NCI-H2107 treated with DMSO at 0.1 percent for 48 hours (cell line): ENCODE data around the gene RUFY4.
"Not testable (repeated sequence)": the region's sequence is repeated elsewhere in the genome, so short reads cannot be mapped to it uniquely, and the experiment has no call there.

Source experiments
- DNase-seq: peaks from one replicate; lab custom pipeline; 2025; ENCODE audit not compliant: unreplicated experiment; lab: John Stamatoyannopoulos, UW

RUFY4 gene

GRCh38 chr2:218030409-218031195, 38.5 kb upstream of the RUFY4 start:
- no peak for DNase-seq

- DNase-seq = no peak
These were observed 37.8 kb upstream of the RUFY4 start for GRCh38 chr2:218031261-218031660.

- DNase-seq = no peak
These were observed 37.2 kb upstream of the RUFY4 start for GRCh38 chr2:218031771-218032257.

DNA sequence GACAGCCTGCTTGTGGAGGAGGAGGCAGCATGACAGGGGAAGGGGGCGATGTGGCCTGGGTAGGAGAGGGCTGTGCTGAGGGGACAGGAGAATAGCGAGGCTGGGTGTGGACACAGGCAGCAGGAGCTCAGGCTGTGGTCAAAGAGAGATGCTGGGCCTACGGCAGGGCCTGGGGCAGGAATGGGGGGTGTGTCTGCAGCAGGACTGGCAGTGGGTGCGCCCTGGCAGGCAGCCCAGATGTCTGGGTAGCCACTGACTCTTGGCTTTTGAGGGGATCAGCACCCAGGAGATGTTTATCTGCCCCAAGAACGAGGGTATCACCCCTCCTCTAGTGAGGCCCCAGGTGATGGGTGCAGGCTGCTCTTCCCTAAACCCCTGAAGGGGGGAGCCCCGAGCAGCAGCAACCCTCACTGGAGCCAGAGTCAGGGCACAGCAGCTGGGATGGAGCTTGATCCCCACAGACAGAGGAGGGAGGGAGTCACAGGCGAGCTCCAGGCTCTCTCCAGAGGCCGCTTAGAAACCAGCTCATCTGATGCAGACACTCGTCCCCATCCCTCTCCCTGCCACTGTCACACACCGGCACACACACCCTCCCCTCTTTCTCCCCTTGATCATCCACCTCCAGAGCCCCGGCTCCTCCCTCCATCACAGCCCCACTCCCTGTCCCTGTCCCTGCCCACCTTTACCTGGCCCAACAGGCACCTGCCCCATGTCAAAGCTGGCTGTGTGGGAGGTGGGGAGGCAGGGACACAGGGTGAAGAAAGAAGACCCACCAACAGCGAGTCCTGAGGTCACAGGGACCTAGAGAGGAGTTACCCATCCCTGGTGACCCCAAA, 36.5 kb upstream of the RUFY4 start:
- no peak for DNase-seq

- DNase-seq = no peak
These were observed 35.9 kb upstream of the RUFY4 start for GRCh38 chr2:218033208-218033589.

DNA sequence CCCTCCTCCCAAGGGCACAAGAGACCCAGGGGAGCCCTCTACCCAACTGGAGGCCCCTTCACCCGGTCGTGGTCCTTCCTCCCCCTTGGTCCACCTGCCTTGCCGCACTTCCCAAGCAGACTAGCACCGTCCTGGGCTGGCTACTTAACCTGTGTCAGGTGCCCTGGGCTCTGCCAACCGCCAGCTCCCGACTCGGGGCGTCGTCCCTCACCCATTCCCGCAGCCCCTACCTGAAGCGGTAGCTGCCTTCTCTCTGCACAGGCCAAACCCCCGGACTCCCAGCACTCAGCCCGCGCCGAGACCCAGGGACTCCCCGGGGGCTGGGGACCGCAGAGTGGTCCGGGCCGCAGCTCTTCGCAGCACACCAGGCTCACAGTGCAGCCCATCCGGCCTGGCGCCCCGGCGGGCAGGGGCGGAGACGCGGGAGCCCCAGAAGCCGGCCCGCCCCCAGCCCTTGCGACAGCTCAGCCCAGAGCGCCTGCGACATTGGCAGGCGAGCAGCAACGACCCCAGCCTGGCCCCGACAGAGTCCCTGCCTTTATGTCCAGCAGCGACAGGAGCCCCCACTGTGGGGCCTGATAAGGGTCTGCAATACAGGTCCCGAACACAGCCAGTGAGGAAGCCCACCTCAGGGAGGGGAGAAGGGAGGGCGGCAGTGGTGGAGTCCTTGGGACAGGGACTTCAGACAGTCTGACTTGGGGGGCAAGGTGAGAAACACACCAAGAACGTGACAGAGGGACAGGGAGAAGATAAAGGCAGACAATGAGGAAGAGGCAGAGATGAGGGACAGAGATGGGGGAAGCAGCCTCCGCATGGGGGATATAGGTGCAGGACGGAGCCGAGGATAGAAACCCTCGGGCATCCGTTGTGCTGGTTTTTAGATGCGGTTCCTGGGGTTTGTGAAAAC, 35.2 kb upstream of the RUFY4 start:
- DNase-seq = no peak

GRCh38 chr2:218034497-218035213, 34.4 kb upstream of the RUFY4 start:
- peak; percentile 58 for DNase-seq

GRCh38 chr2:218035463-218036100, 33.5 kb upstream of the RUFY4 start:
- DNase-seq = no peak

GRCh38 chr2:218036371-218036770, 32.7 kb upstream of the RUFY4 start:
- no peak for DNase-seq

GRCh38 chr2:218039171-218039570, 29.9 kb upstream of the RUFY4 start:
- no peak for DNase-seq

- no peak for DNase-seq
These were observed 28.2 kb upstream of the RUFY4 start for GRCh38 chr2:218040883-218041282.

DNA sequence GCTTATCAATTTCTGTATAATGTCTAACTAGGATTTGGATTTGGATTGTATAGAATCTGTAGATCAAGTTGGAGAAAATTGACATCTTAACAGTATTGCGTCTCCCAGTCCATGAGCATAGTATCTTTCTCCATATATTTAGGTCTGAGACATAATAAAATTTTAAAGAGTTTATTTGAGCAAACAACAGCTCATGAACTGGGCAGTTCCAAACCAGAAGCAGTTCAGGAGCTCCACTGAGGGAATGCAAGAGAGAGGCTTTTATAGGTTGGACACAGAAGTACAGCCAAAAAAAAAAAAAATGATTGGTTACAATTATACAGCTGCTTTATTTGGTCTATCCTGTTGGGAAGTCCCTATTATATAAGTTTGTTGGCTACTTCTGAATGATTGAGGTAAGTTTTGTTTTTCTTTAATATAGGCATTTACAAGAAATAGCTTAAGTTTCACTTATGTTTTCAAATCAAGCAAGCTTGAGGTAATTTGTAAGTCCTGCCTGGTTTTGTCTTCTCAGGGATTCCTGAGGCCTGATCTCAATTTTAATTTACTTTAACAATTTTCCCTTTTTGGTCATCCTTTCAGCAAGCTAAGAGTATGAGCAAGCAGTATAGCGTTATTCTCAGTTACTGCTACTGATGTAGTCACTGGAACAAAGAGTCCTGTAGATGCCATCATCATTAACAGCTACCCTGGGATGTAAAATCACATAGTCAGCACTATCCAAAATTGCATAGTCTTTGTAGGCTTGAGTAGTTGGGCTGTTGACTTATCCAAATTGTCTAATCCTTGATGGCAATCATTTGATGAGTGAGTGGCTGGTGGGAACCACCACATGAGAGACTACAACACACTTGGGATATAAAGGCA, 27.5 kb upstream of the RUFY4 start:
- DNase-seq = no peak

- no peak for DNase-seq
These were observed 26.0 kb upstream of the RUFY4 start for GRCh38 chr2:218043100-218043499.

GRCh38 chr2:218043701-218044109, 25.3 kb upstream of the RUFY4 start:
- no peak for DNase-seq

DNA sequence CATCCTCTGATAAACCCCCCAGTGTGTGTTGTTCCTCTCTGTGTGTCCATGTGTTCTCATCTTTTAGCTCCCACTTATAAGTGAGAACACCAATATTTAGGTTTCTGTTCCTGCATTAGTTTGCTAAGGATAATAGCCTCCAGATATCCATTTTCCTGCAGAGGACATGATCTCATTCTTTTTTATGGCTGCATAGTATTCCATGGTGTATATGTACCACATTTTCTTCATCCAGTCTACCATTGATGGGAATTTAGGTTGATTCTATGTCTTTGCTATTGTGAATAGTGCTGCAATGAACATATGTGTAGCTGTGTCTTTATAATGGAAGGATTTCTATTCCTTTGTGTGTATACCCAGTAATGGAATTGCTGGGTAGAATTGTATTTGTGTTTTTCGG, 24.5 kb upstream of the RUFY4 start:
- not testable (repeated sequence) for DNase-seq

- DNase-seq = no peak
These were observed 22.8 kb upstream of the RUFY4 start for GRCh38 chr2:218046238-218046637.

DNA sequence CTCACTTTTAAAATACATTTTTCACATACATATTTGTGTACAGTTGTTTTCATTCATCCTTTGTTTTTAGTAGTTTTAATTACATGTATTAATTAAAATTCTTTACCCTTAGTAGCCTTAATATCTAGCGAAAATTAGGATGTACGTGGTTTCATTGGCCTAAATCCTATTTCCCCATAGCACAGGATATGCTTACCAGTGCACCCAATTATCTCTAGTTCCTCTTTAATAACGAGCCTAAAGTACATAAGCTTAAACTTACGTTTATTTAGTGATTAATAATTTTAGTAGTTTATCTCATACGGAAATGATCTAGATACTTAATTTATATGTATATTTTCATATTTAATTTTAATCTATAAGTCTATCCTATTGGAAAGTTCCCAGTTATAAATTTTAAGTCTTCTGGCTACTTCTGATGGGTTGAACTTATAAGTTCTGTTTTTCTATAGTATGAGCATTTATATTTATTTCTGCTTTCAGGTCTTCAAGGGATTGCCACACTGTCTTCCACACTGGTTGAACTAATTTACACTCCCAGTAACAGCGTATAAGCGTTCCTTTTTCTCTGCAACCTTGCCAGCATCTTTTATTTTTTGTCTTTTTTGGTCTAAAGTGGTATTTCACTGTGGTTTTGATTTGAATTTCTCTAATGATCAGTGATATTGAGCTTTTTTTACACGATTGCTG, 21.4 kb upstream of the RUFY4 start:
- no peak for DNase-seq

GRCh38 chr2:218051903-218052302, 17.1 kb upstream of the RUFY4 start:
- DNase-seq = no peak
